GM12865 (cell line): ENCODE measurements around the gene MEIS3.
"Not testable (repeated sequence)": the region's sequence is repeated elsewhere in the genome, so short reads cannot be mapped to it uniquely, and the experiment has no call there.

Experiments used
- DNase-seq: peaks from one replicate; pipeline ENCODE4 v3.0.0; 2010; ENCODE audit warnings: low read depth
- H3K4me3 ChIP-seq: 2 replicates; pipeline ENCODE4 v1.5.1; 2011; ENCODE audit warnings: mild to moderate bottlenecking, low read depth, low read length, control low read depth
- CTCF ChIP-seq: IDR thresholded peaks from 2 replicates; pipeline ENCODE4 v1.5.1; 2011; ENCODE audit warnings: low read length, control low read depth, low read depth, inconsistent platforms; ENCODE audit not compliant: insufficient read depth; ENCODE audit errors: missing control alignments

The MEIS3 gene

GRCh38 chr19:47370045-47370611 lies 49.2 kb downstream of the MEIS3 start:
- no peak for DNase-seq
- no peak for TF ChIP-seq CTCF
- H3K4me3 ChIP-seq = no peak overlapping the region

GRCh38 chr19:47365455-47365854 lies 53.9 kb downstream of the MEIS3 start:
- not testable (repeated sequence) for H3K4me3 ChIP-seq, DNase-seq

- no peak overlapping the region for H3K4me3 ChIP-seq
- TF ChIP-seq CTCF = no peak
- DNase-seq = no peak
These were observed 55.4 kb downstream of the MEIS3 start for GRCh38 chr19:47363758-47364531.

- no peak for DNase-seq
- TF ChIP-seq CTCF = no peak
These were observed 57.0 kb downstream of the MEIS3 start for GRCh38 chr19:47362321-47362720.

GRCh38 chr19:47358936-47359335 lies 60.4 kb downstream of the MEIS3 start:
- no peak for TF ChIP-seq CTCF
- no peak overlapping the region for H3K4me3 ChIP-seq
- DNase-seq = no peak

More at GRCh38 chr19:47362321-47362720, 57.0 kb downstream of the MEIS3 start:
- no peak overlapping the region for H3K4me3 ChIP-seq

- H3K4me3 ChIP-seq = no peak overlapping the region
- DNase-seq = peak; percentile 26
- TF ChIP-seq CTCF = no peak
These were observed 61.3 kb downstream of the MEIS3 start for GRCh38 chr19:47357788-47358680.

- no peak for DNase-seq
- H3K4me3 ChIP-seq = no peak overlapping the region
- TF ChIP-seq CTCF = no peak
These were observed 62.4 kb downstream of the MEIS3 start for GRCh38 chr19:47356900-47357299.
